Measurements from ENCODE around the gene SLC36A4. TPM values are rescaled to one million over a fixed set of nuclear protein-coding genes. Genes with fewer than 3 reads are reported as not detected.

Gene SLC36A4
- total RNA-seq, 1 experiment from 2014 or later = 28.2 TPM

GRCh38 chr11:93143186-93143585 is 54.6 kb downstream of the SLC36A4 start:
- Histone ChIP-seq H3K36me3 (ENCODE audit: insufficient read depth, low read length, poor library complexity, severe bottlenecking) (no peaks in the 10 kb centered on the region), H3K4me1 (ENCODE audit: insufficient read depth, low read length, poor library complexity, severe bottlenecking) (no peaks in the 10 kb centered on the region), H3K27ac (ENCODE audit: low read depth, low read length, poor library complexity, severe bottlenecking) (no peak overlapping the region), H3K9me3 (ENCODE audit: low read depth, low read length, poor library complexity, severe bottlenecking) (no peaks in the 10 kb centered on the region), H3K27me3 (replicated peaks; ENCODE audit: insufficient read depth, low read depth, low read length, poor library complexity) (no peaks in the 10 kb centered on the region), H3K4me3 (ENCODE audit: low read depth, low read length, poor library complexity, severe bottlenecking) (no peak overlapping the region)
- intact Hi-C loops (cut with micrococcal nuclease; ENCODE audit: unreplicated experiment) = no loop called here
- no TSS peak for BruUV-seq (replicated peaks)
- ChIA-PET POLR2A (ENCODE audit: low non-redundant PET) (no interaction called here), CTCF (no interaction called here)
- TF ChIP-seq, protein P1, sequence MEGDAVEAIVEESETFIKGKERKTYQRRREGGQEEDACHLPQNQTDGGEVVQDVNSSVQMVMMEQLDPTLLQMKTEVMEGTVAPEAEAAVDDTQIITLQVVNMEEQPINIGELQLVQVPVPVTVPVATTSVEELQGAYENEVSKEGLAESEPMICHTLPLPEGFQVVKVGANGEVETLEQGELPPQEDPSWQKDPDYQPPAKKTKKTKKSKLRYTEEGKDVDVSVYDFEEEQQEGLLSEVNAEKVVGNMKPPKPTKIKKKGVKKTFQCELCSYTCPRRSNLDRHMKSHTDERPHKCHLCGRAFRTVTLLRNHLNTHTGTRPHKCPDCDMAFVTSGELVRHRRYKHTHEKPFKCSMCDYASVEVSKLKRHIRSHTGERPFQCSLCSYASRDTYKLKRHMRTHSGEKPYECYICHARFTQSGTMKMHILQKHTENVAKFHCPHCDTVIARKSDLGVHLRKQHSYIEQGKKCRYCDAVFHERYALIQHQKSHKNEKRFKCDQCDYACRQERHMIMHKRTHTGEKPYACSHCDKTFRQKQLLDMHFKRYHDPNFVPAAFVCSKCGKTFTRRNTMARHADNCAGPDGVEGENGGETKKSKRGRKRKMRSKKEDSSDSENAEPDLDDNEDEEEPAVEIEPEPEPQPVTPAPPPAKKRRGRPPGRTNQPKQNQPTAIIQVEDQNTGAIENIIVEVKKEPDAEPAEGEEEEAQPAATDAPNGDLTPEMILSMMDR (conservative IDR thresholded peaks at IDR 0.05; ENCODE audit: low read depth, low read length) = no peak
- no peak for TF ChIP-seq EZH2 (IDR thresholded peaks at IDR 0.05; ENCODE audit: borderline replicate concordance, low read depth, low read length, poor library complexity, severe bottlenecking)
- DNase-seq (ENCODE audit: low spot score) = no peak

DNA sequence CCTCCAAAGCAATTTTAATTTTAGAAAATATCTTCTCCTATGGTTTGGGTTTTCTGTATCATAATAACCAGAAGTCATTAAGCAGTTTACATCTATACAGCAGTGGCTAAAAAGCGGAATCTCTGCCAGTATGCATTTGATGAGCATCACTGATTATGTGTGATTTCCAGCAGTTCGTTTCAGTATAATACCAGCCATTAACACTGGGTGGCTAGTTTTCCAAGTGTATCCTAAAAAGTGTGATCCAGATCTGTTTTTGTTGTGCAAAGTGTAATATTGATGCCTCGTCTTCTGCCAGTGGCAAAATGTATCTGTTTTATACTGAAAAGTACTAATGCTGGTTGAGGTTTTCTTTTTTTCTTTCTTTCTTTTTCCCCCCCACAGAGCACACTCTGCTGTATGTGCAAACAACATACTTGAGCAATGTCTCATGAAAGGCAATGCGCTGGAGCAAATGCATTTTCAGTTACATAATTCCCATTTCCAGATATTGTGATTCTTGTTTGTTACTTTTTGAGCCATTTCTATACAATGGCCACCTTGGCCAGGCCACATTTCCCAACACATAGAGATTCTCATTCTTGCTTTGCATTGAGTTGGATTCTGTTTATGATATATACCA is 64.2 kb downstream of the SLC36A4 start:
- peaks cover 7% of the 10 kb centered on the region for H3K4me1 ChIP-seq (ENCODE audit: insufficient read depth, low read length, poor library complexity, severe bottlenecking)
- no peak overlapping the region for H3K4me3 ChIP-seq (ENCODE audit: low read depth, low read length, poor library complexity, severe bottlenecking)
- BruUV-seq (replicated peaks) = no TSS peak
- no peaks in the 10 kb centered on the region for H3K9me3 ChIP-seq (ENCODE audit: low read depth, low read length, poor library complexity, severe bottlenecking)
- CTCF ChIA-PET = no interaction called here
- H3K27ac ChIP-seq (ENCODE audit: low read depth, low read length, poor library complexity, severe bottlenecking) = no peak overlapping the region
- TF ChIP-seq, protein P1 (conservative IDR thresholded peaks at IDR 0.05; ENCODE audit: low read depth, low read length) = no peak
- TF ChIP-seq EZH2 (IDR thresholded peaks at IDR 0.05; ENCODE audit: borderline replicate concordance, low read depth, low read length, poor library complexity, severe bottlenecking) = no peak
- intact Hi-C loops (cut with micrococcal nuclease; ENCODE audit: unreplicated experiment) = no loop called here
- POLR2A ChIA-PET (ENCODE audit: low non-redundant PET) = no interaction called here
- H3K27me3 ChIP-seq (replicated peaks; ENCODE audit: insufficient read depth, low read depth, low read length, poor library complexity) = peaks cover 13% of the 10 kb centered on the region
- no peak for DNase-seq (ENCODE audit: low spot score)
- no peaks in the 10 kb centered on the region for H3K36me3 ChIP-seq (ENCODE audit: insufficient read depth, low read length, poor library complexity, severe bottlenecking)

- BruUV-seq (replicated peaks) = no TSS peak
- no peak overlapping the region for H3K4me3 ChIP-seq (ENCODE audit: low read depth, low read length, poor library complexity, severe bottlenecking)
- POLR2A ChIA-PET (ENCODE audit: low non-redundant PET) = no interaction called here
- TF ChIP-seq, protein P1 (conservative IDR thresholded peaks at IDR 0.05; ENCODE audit: low read depth, low read length) = no peak
- TF ChIP-seq EZH2 (IDR thresholded peaks at IDR 0.05; ENCODE audit: borderline replicate concordance, low read depth, low read length, poor library complexity, severe bottlenecking) = no peak
- H3K9me3 ChIP-seq (ENCODE audit: low read depth, low read length, poor library complexity, severe bottlenecking) = no peaks in the 10 kb centered on the region
- peaks cover 7% of the 10 kb centered on the region for H3K4me1 ChIP-seq (ENCODE audit: insufficient read depth, low read length, poor library complexity, severe bottlenecking)
- CTCF ChIA-PET = no interaction called here
- no peak overlapping the region for H3K27ac ChIP-seq (ENCODE audit: low read depth, low read length, poor library complexity, severe bottlenecking)
- intact Hi-C loops (cut with micrococcal nuclease; ENCODE audit: unreplicated experiment) = no loop called here
- H3K36me3 ChIP-seq (ENCODE audit: insufficient read depth, low read length, poor library complexity, severe bottlenecking) = no peaks in the 10 kb centered on the region
- DNase-seq (ENCODE audit: low spot score) = no peak
- peaks cover 20% of the 10 kb centered on the region for H3K27me3 ChIP-seq (replicated peaks; ENCODE audit: insufficient read depth, low read depth, low read length, poor library complexity)
Measured at GRCh38 chr11:93132836-93133235, 65.0 kb downstream of the SLC36A4 start.

Measured in A673 (cell line).